H1 (cell line): ENCODE measurements around the gene ZNF487. TPM values are rescaled to one million over a fixed set of nuclear protein-coding genes. Genes with fewer than 3 reads are reported as not detected.

ENCODE experiments used
- CTCF ChIA-PET: fragments of 300-600 bp; sonication (Branson Sonifier 250); formaldehyde crosslinking; loops from one replicate; lab custom pipeline; 2021; ENCODE audit not compliant: partially characterized antibody; lab: Charles Lee
- POLR2A ChIA-PET: fragments of 300-600 bp; sonication (Branson Sonifier 250); formaldehyde crosslinking; loops from one replicate; lab custom pipeline; 2021; ENCODE audit warnings: inconsistent platforms; ENCODE audit not compliant: partially characterized antibody; lab: Charles Lee
- DNase-seq, 2 experiments: peaks; one replicate each; pipeline versions ENCODE4 v3.0.0 to v3.0.0-alpha.2; 2010 to 2022; ENCODE audit warnings: low spot score in 2 of 2, low read depth in 1 of 2, mixed read lengths in 1 of 2
- FAIRE-seq: peaks from 2 replicates; lab custom pipeline; 2011; peaks lifted over from hg19 to GRCh38; lab: Jason Lieb, UNC
- H2AFZ ChIP-seq: 2 replicates; pipeline ENCODE4 v1.8.1; 2012; ENCODE audit warnings: low read length, inconsistent platforms
- H2AK5ac ChIP-seq: 2 replicates; pipeline ENCODE4 v1.6.1; 2013; ENCODE audit warnings: low read depth, low read length
- H2BK120ac ChIP-seq: replicated peaks from 2 replicates; pipeline ENCODE3; 2013; ENCODE audit warnings: low read depth, low read length, inconsistent platforms
- H2BK12ac ChIP-seq: 2 replicates; pipeline ENCODE4 v1.6.1; 2013; ENCODE audit warnings: low read depth, low read length
- H2BK15ac ChIP-seq: 2 replicates; pipeline ENCODE4 v1.6.1; 2013; ENCODE audit warnings: low read length
- H2BK20ac ChIP-seq: 2 replicates; pipeline ENCODE4 v1.6.1; 2013; ENCODE audit warnings: low read length
- H2BK5ac ChIP-seq: 2 replicates; pipeline ENCODE4 v1.6.1; 2013; ENCODE audit warnings: low read depth, low read length
- H3K14ac ChIP-seq: 2 replicates; pipeline ENCODE4 v1.6.1; 2013; ENCODE audit warnings: inconsistent platforms; ENCODE audit not compliant: insufficient read length
- H3K18ac ChIP-seq: 2 replicates; pipeline ENCODE4 v1.6.1; 2013; ENCODE audit warnings: low read length; ENCODE audit errors: extremely low read depth
- H3K23ac ChIP-seq: 2 replicates; pipeline ENCODE4 v1.6.1; 2013; ENCODE audit warnings: inconsistent platforms; ENCODE audit not compliant: insufficient read length
- H3K23me2 ChIP-seq: 2 replicates; pipeline ENCODE4 v1.6.1; 2013; ENCODE audit warnings: low read depth, low read length
- H3K27ac ChIP-seq: 2 replicates; pipeline ENCODE4 v1.6.1; 2011; ENCODE audit warnings: low read depth, low read length, inconsistent platforms
- H3K27me3 ChIP-seq, 4 experiments: replicated peaks in 1 of 4; 1 replicate in 1 of 4; 2 replicates in 3 of 4; pipeline versions ENCODE4 v1.6.1 to v1.8.1; 2011 to 2013; ENCODE audit warnings: low read length in 3 of 4, mild to moderate bottlenecking in 3 of 4, inconsistent platforms in 2 of 4, mixed read lengths in 2 of 4, moderate library complexity in 1 of 4; ENCODE audit not compliant: control insufficient read depth in 3 of 4, insufficient read depth in 3 of 4; ENCODE audit errors: extremely low read depth in 1 of 4
- H3K36me3 ChIP-seq, 4 experiments: 2 replicates each; pipeline versions ENCODE4 v1.6.1 to v1.8.1; 2011 to 2013; ENCODE audit warnings: mild to moderate bottlenecking in 4 of 4, low read length in 3 of 4, moderate library complexity in 2 of 4, control low read depth in 1 of 4, inconsistent platforms in 1 of 4; ENCODE audit not compliant: insufficient read depth in 4 of 4, control insufficient read depth in 2 of 4
- H3K4ac ChIP-seq: replicated peaks from 2 replicates; pipeline ENCODE3; 2013; ENCODE audit warnings: low read length, low read depth, mixed read lengths, inconsistent platforms; ENCODE audit not compliant: insufficient read length
- H3K4me1 ChIP-seq, 4 experiments: replicated peaks in 1 of 4; 1 replicate in 1 of 4; 2 replicates in 3 of 4; pipeline versions ENCODE4 v1.6.1 to v1.8.1; 2011 to 2013; ENCODE audit warnings: low read length in 3 of 4, inconsistent platforms in 2 of 4, mixed read lengths in 1 of 4; ENCODE audit not compliant: insufficient read depth in 4 of 4, control insufficient read depth in 3 of 4
- H3K4me2 ChIP-seq, 2 experiments: 2 replicates each; pipeline versions ENCODE4 v1.6.1 to v1.8.1; 2011 to 2013; ENCODE audit warnings: low read depth in 2 of 2, low read length in 2 of 2, control low read depth in 1 of 2, inconsistent platforms in 1 of 2, mild to moderate bottlenecking in 1 of 2; ENCODE audit not compliant: insufficient read depth in 1 of 2
- H3K4me3 ChIP-seq, 4 experiments: fragments of 200-600, 300-600 bp in 1 of 4; sonication (generic), shearing (Covaris generic), sonication (Bioruptor Twin) in 1 of 4; 2 replicates each; pipeline versions ENCODE4 v1.5.1 to v1.8.1; 2011 to 2016; ENCODE audit warnings: low read length in 4 of 4, low read depth in 3 of 4, control low read depth in 2 of 4, inconsistent platforms in 2 of 4, mild to moderate bottlenecking in 2 of 4, mixed read lengths in 1 of 4, moderate library complexity in 1 of 4; ENCODE audit not compliant: insufficient read depth in 2 of 4; ENCODE audit errors: extremely low read depth in 1 of 4
- H3K56ac ChIP-seq: replicated peaks from 2 replicates; pipeline ENCODE3; 2013; ENCODE audit warnings: low read depth, mild to moderate bottlenecking, mixed read lengths, low read length, inconsistent platforms; ENCODE audit not compliant: insufficient read length
- H3K79me1 ChIP-seq: 2 replicates; pipeline ENCODE4 v1.6.1; 2013; ENCODE audit warnings: low read depth, low read length, control low read depth
- H3K79me2 ChIP-seq, 2 experiments: 2 replicates each; pipeline versions ENCODE4 v1.6.1 to v1.8.1; 2012 to 2013; ENCODE audit warnings: low read length in 2 of 2, mild to moderate bottlenecking in 2 of 2, inconsistent platforms in 1 of 2; ENCODE audit not compliant: insufficient read depth in 2 of 2, control insufficient read depth in 1 of 2
- H3K9ac ChIP-seq, 4 experiments: replicated peaks in 1 of 4; 1 replicate in 1 of 4; 2 replicates in 3 of 4; pipeline versions ENCODE4 v1.6.1 to v1.8.1; 2011 to 2013; ENCODE audit warnings: low read depth in 3 of 4, low read length in 3 of 4, control low read depth in 2 of 4, mild to moderate bottlenecking in 2 of 4, moderate library complexity in 2 of 4, inconsistent platforms in 1 of 4; ENCODE audit errors: extremely low read depth in 1 of 4
- H3K9me3 ChIP-seq, 2 experiments: 2 replicates each; pipeline versions ENCODE4 v1.6.1 to v1.8.1; 2012 to 2013; ENCODE audit warnings: mild to moderate bottlenecking in 2 of 2, moderate library complexity in 2 of 2, control low read depth in 1 of 2, inconsistent platforms in 1 of 2, low read depth in 1 of 2, low read length in 1 of 2, mixed read lengths in 1 of 2; ENCODE audit not compliant: insufficient read depth in 2 of 2
- H4K20me1 ChIP-seq, 2 experiments: replicated peaks in 1 of 2; 2 replicates each; pipeline versions ENCODE3 to v1.8.1; 2011 to 2013; ENCODE audit warnings: inconsistent platforms in 2 of 2, low read length in 2 of 2, mild to moderate bottlenecking in 1 of 2; ENCODE audit not compliant: insufficient read depth in 2 of 2, control insufficient read depth in 1 of 2
- H4K5ac ChIP-seq: 2 replicates; pipeline ENCODE4 v1.6.1; 2013; ENCODE audit warnings: low read length, low read depth, mixed read lengths, inconsistent platforms; ENCODE audit not compliant: insufficient read length
- H4K8ac ChIP-seq: 2 replicates; pipeline ENCODE4 v1.8.0; 2013; ENCODE audit warnings: mild to moderate bottlenecking, moderate library complexity, low read length, inconsistent platforms; ENCODE audit not compliant: insufficient read depth; ENCODE audit errors: extremely low read depth
- H4K91ac ChIP-seq: replicated peaks from 2 replicates; pipeline ENCODE3; 2013; ENCODE audit warnings: low read length, mixed read lengths, inconsistent platforms; ENCODE audit not compliant: insufficient read length
- polyA plus RNA-seq, 7 experiments: library from polyadenylated mRNA; depleted of rRNA in 3 of 7; stranded (reverse) in 5 of 7; unstranded in 2 of 7; fragments of >200 nt in 5 of 7; fragments of 200-250 nt in 2 of 7; gene quantifications; 1 replicate in 5 of 7; 2 replicates in 1 of 7; 4 replicates in 1 of 7; pipeline versions ENCODE4 v1.2.1 to v1.2.3, GENCODE V29; 2011 to 2013; ENCODE audit warnings: missing spikeins in 2 of 7, mixed read lengths in 2 of 7
- total RNA-seq: library from RNA; stranded (reverse); fragmentation: NEBNext Ultra II Directional; extraction: Animal tissue kit (Norgen Biotek cat#: 25700); gene quantifications from 2 replicates; pipeline ENCODE4 v1.2.1, GENCODE V29; 2021
- TF ChIP-seq, protein P1 (sequence below): fragments of 300-600 bp; sonication (generic); IDR thresholded peaks from 2 replicates; pipeline ENCODE4 v1.7.1; 2012; ENCODE audit warnings: low read length, moderate library complexity, mild to moderate bottlenecking, inconsistent platforms; ENCODE audit not compliant: insufficient replicate concordance

Gene ZNF487
- total and polyA plus RNA-seq, 2 of the 8 experiments (the other 6 are each of a cell fraction or from before 2014, with no cell fraction given): 1.9 to 2.5 TPM

DNA sequence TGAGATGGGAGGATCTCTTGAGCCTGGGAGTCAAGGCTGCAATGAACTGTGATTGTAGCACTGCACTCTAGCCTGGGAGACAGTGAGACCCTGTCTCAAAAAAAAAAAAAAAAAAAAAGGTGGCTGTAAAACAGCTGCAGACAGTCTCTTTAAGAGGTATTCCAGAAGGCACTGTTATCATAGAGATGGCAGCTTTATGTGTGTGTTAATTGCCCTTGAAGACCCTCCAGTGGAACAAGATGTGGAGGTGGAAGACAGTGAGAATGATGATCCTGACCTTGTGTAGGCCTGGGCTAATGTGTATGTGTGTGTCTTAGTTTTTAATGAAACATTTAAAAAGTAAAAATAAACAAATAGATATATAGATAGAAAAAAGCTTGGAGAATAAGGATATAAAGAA lies 66.0 kb downstream of the ZNF487 start:
- Histone ChIP-seq H2BK120ac (no peak overlapping the region), H2BK12ac (no peak overlapping the region), H3K23ac (no peak overlapping the region), H3K4ac (no peak overlapping the region), H3K56ac (no peak overlapping the region), H3K4me3 (no peak overlapping the region), H3K9ac (no peak overlapping the region), H3K9me3 (peaks cover 20 to 44% of the 10 kb centered on the region in 2 experiments), H2AFZ (no peak overlapping the region), H3K14ac (no peak overlapping the region), H2BK5ac (no peak overlapping the region), H3K23me2 (no peaks in the 10 kb centered on the region), H2BK15ac (no peak overlapping the region), H4K91ac (no peak overlapping the region), H3K79me1 (no peaks in the 10 kb centered on the region), H2BK20ac (no peak overlapping the region), H4K20me1 (no peaks in the 10 kb centered on the region), H4K5ac (no peak overlapping the region), H4K8ac (no peak overlapping the region), H3K4me1 (no peaks in the 10 kb centered on the region), H3K27me3 (no peaks in the 10 kb centered on the region), H3K79me2 (no peaks in the 10 kb centered on the region), H3K27ac (no peak overlapping the region), H2AK5ac (no peak overlapping the region), H3K36me3 (no peaks in the 10 kb centered on the region), H3K18ac (no peak overlapping the region), H3K4me2 (no peak overlapping the region)
- CTCF ChIA-PET: no interaction called here
- DNase-seq (no peak), FAIRE-seq (no peak)
- POLR2A ChIA-PET: no interaction called here
- TF ChIP-seq, protein P1, sequence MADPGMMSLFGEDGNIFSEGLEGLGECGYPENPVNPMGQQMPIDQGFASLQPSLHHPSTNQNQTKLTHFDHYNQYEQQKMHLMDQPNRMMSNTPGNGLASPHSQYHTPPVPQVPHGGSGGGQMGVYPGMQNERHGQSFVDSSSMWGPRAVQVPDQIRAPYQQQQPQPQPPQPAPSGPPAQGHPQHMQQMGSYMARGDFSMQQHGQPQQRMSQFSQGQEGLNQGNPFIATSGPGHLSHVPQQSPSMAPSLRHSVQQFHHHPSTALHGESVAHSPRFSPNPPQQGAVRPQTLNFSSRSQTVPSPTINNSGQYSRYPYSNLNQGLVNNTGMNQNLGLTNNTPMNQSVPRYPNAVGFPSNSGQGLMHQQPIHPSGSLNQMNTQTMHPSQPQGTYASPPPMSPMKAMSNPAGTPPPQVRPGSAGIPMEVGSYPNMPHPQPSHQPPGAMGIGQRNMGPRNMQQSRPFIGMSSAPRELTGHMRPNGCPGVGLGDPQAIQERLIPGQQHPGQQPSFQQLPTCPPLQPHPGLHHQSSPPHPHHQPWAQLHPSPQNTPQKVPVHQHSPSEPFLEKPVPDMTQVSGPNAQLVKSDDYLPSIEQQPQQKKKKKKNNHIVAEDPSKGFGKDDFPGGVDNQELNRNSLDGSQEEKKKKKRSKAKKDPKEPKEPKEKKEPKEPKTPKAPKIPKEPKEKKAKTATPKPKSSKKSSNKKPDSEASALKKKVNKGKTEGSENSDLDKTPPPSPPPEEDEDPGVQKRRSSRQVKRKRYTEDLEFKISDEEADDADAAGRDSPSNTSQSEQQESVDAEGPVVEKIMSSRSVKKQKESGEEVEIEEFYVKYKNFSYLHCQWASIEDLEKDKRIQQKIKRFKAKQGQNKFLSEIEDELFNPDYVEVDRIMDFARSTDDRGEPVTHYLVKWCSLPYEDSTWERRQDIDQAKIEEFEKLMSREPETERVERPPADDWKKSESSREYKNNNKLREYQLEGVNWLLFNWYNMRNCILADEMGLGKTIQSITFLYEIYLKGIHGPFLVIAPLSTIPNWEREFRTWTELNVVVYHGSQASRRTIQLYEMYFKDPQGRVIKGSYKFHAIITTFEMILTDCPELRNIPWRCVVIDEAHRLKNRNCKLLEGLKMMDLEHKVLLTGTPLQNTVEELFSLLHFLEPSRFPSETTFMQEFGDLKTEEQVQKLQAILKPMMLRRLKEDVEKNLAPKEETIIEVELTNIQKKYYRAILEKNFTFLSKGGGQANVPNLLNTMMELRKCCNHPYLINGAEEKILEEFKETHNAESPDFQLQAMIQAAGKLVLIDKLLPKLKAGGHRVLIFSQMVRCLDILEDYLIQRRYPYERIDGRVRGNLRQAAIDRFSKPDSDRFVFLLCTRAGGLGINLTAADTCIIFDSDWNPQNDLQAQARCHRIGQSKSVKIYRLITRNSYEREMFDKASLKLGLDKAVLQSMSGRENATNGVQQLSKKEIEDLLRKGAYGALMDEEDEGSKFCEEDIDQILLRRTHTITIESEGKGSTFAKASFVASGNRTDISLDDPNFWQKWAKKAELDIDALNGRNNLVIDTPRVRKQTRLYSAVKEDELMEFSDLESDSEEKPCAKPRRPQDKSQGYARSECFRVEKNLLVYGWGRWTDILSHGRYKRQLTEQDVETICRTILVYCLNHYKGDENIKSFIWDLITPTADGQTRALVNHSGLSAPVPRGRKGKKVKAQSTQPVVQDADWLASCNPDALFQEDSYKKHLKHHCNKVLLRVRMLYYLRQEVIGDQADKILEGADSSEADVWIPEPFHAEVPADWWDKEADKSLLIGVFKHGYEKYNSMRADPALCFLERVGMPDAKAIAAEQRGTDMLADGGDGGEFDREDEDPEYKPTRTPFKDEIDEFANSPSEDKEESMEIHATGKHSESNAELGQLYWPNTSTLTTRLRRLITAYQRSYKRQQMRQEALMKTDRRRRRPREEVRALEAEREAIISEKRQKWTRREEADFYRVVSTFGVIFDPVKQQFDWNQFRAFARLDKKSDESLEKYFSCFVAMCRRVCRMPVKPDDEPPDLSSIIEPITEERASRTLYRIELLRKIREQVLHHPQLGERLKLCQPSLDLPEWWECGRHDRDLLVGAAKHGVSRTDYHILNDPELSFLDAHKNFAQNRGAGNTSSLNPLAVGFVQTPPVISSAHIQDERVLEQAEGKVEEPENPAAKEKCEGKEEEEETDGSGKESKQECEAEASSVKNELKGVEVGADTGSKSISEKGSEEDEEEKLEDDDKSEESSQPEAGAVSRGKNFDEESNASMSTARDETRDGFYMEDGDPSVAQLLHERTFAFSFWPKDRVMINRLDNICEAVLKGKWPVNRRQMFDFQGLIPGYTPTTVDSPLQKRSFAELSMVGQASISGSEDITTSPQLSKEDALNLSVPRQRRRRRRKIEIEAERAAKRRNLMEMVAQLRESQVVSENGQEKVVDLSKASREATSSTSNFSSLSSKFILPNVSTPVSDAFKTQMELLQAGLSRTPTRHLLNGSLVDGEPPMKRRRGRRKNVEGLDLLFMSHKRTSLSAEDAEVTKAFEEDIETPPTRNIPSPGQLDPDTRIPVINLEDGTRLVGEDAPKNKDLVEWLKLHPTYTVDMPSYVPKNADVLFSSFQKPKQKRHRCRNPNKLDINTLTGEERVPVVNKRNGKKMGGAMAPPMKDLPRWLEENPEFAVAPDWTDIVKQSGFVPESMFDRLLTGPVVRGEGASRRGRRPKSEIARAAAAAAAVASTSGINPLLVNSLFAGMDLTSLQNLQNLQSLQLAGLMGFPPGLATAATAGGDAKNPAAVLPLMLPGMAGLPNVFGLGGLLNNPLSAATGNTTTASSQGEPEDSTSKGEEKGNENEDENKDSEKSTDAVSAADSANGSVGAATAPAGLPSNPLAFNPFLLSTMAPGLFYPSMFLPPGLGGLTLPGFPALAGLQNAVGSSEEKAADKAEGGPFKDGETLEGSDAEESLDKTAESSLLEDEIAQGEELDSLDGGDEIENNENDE: no peak
